ENCODE measurements around the gene CZIB.

GRCh38 chr1:53195246-53196016 is 25.0 kb downstream of the CZIB start:
- TF ChIP-seq POLR2AphosphoS5 (IDR thresholded peaks at IDR 0.05) (no peak), CTCF (IDR thresholded peaks at IDR 0.05) (no peak)
